Measurements from ENCODE around the gene PLXNA2. TPM values are rescaled to one million over a fixed set of nuclear protein-coding genes. Genes with fewer than 3 reads are reported as not detected.
A peak's percentile ranks its signal among the peaks of the same experiment; 100 is the strongest.

Gene PLXNA2
- total RNA-seq, 2 donors from 2014 or later, result 0.04 to 0.39 TPM

- Mint-ChIP-seq H3K36me3 (no peaks in the 10 kb centered on the region), H3K9me3 (no peaks in the 10 kb centered on the region), H3K27ac (no peak overlapping the region)
- DNase-seq (ENCODE audit: low spot score in 2 of 2) (no peak), ATAC-seq (no peak)
Measured at GRCh38 chr1:208054911-208055379, 189.2 kb downstream of the PLXNA2 start.

GRCh38 chr1:208054485-208054884 lies 189.7 kb downstream of the PLXNA2 start:
- no peaks in the 10 kb centered on the region for H3K36me3 Mint-ChIP-seq
- ATAC-seq (peak in 1 of 2 donors; percentile 43), DNase-seq (ENCODE audit: low spot score in 2 of 2) (no peak)
- H3K9me3 Mint-ChIP-seq, result no peaks in the 10 kb centered on the region
- H3K27ac Mint-ChIP-seq, result no peak overlapping the region

- Mint-ChIP-seq H3K27ac (no peak overlapping the region), H3K9me3 (no peaks in the 10 kb centered on the region), H3K36me3 (no peaks in the 10 kb centered on the region)
- ATAC-seq (no peak), DNase-seq (ENCODE audit: low spot score in 2 of 2) (no peak)
Measured at GRCh38 chr1:208053661-208054060, 190.5 kb downstream of the PLXNA2 start.

GRCh38 chr1:208052926-208053407 lies 191.2 kb downstream of the PLXNA2 start:
- no peak for DNase-seq (ENCODE audit: low spot score in 2 of 2)
- Mint-ChIP-seq H3K36me3 (no peaks in the 10 kb centered on the region), H3K27ac (no peak overlapping the region), H3K9me3 (no peaks in the 10 kb centered on the region)
- no peak for ATAC-seq

- H3K9me3 Mint-ChIP-seq, result no peaks in the 10 kb centered on the region
- no peak for ATAC-seq
- no peak overlapping the region for H3K27ac Mint-ChIP-seq
- DNase-seq (ENCODE audit: low spot score in 2 of 2), result no peak
- H3K36me3 Mint-ChIP-seq, result no peaks in the 10 kb centered on the region
Measured at GRCh38 chr1:208052135-208052534, 192.0 kb downstream of the PLXNA2 start.

GRCh38 chr1:208051651-208052050 lies 192.5 kb downstream of the PLXNA2 start:
- Mint-ChIP-seq H3K27ac (no peak overlapping the region), H3K36me3 (no peaks in the 10 kb centered on the region), H3K9me3 (no peaks in the 10 kb centered on the region)
- DNase-seq (ENCODE audit: low spot score in 2 of 2) (no peak), ATAC-seq (no peak)

- H3K9me3 Mint-ChIP-seq, result no peaks in the 10 kb centered on the region
- ATAC-seq, result peak; percentile 35 to 60
- H3K36me3 Mint-ChIP-seq, result no peaks in the 10 kb centered on the region
- no peak for DNase-seq (ENCODE audit: low spot score in 2 of 2)
- H3K27ac Mint-ChIP-seq, result no peak overlapping the region
Measured at GRCh38 chr1:208048904-208049303, 195.3 kb downstream of the PLXNA2 start.

- no peaks in the 10 kb centered on the region for H3K9me3 Mint-ChIP-seq
- DNase-seq (ENCODE audit: low spot score in 2 of 2), result no peak
Measured at GRCh38 chr1:208047975-208048374, 196.2 kb downstream of the PLXNA2 start.

GRCh38 chr1:208047476-208047934 lies 196.7 kb downstream of the PLXNA2 start:
- Mint-ChIP-seq H3K9me3 (no peaks in the 10 kb centered on the region), H3K27ac (no peak overlapping the region), H3K36me3 (no peaks in the 10 kb centered on the region)
- DNase-seq (ENCODE audit: low spot score in 2 of 2) (no peak), ATAC-seq (no peak)

More at GRCh38 chr1:208047975-208048374, 196.2 kb downstream of the PLXNA2 start:
- Mint-ChIP-seq H3K36me3 (no peaks in the 10 kb centered on the region), H3K27ac (no peak overlapping the region)
- ATAC-seq, result no peak

- Mint-ChIP-seq H3K9me3 (no peaks in the 10 kb centered on the region), H3K27ac (no peak overlapping the region), H3K36me3 (no peaks in the 10 kb centered on the region)
- no peak for DNase-seq (ENCODE audit: low spot score in 2 of 2)
- no peak for ATAC-seq
Measured at GRCh38 chr1:208045463-208046260, 198.5 kb downstream of the PLXNA2 start.

- DNase-seq (ENCODE audit: low spot score in 2 of 2) (no peak), ATAC-seq (peak; percentile 40 to 65)
- Mint-ChIP-seq H3K9me3 (no peaks in the 10 kb centered on the region), H3K27ac (no peak overlapping the region), H3K36me3 (no peaks in the 10 kb centered on the region)
Measured at GRCh38 chr1:208044589-208045462, 199.4 kb downstream of the PLXNA2 start.

GRCh38 chr1:208043691-208044181 lies 200.4 kb downstream of the PLXNA2 start:
- DNase-seq (ENCODE audit: low spot score in 2 of 2) (no peak), ATAC-seq (no peak)
- H3K9me3 Mint-ChIP-seq, result no peaks in the 10 kb centered on the region
- H3K27ac Mint-ChIP-seq, result peak overlapping the region in 1 of 2 donors; percentile 17
- no peaks in the 10 kb centered on the region for H3K36me3 Mint-ChIP-seq

GRCh38 chr1:208042868-208043267 lies 201.3 kb downstream of the PLXNA2 start:
- no peak for DNase-seq (ENCODE audit: low spot score in 2 of 2)
- Mint-ChIP-seq H3K27ac (no peak overlapping the region), H3K36me3 (no peaks in the 10 kb centered on the region), H3K9me3 (no peaks in the 10 kb centered on the region)
- no peak for ATAC-seq

- ATAC-seq, result no peak
- H3K27ac Mint-ChIP-seq, result no peak overlapping the region
- H3K36me3 Mint-ChIP-seq, result no peaks in the 10 kb centered on the region
- no peaks in the 10 kb centered on the region for H3K9me3 Mint-ChIP-seq
- DNase-seq (ENCODE audit: low spot score in 2 of 2), result no peak
Measured at GRCh38 chr1:208042041-208042615, 202.1 kb downstream of the PLXNA2 start.

GRCh38 chr1:208041505-208041904 lies 202.7 kb downstream of the PLXNA2 start:
- DNase-seq (ENCODE audit: low spot score in 2 of 2) (no peak), ATAC-seq (no peak)
- no peaks in the 10 kb centered on the region for H3K36me3 Mint-ChIP-seq
- no peaks in the 10 kb centered on the region for H3K9me3 Mint-ChIP-seq
- peak overlapping the region in 1 of 2 donors; percentile 32 for H3K27ac Mint-ChIP-seq

- ATAC-seq, result no peak
- Mint-ChIP-seq H3K36me3 (no peaks in the 10 kb centered on the region), H3K27ac (no peak overlapping the region), H3K9me3 (no peaks in the 10 kb centered on the region)
- no peak for DNase-seq (ENCODE audit: low spot score in 2 of 2)
Measured at GRCh38 chr1:208040821-208041297, 203.3 kb downstream of the PLXNA2 start.
